Endometrium (tissue), 2 donors: ENCODE measurements around the gene NECTIN3.

ENCODE experiments used
- FAIRE-seq: peaks from 2 replicates; lab custom pipeline; 2012; peaks lifted over from hg19 to GRCh38; lab: Jason Lieb, UNC
- donor health status: control.
- donor health status: control.

The NECTIN3 gene, protein sequence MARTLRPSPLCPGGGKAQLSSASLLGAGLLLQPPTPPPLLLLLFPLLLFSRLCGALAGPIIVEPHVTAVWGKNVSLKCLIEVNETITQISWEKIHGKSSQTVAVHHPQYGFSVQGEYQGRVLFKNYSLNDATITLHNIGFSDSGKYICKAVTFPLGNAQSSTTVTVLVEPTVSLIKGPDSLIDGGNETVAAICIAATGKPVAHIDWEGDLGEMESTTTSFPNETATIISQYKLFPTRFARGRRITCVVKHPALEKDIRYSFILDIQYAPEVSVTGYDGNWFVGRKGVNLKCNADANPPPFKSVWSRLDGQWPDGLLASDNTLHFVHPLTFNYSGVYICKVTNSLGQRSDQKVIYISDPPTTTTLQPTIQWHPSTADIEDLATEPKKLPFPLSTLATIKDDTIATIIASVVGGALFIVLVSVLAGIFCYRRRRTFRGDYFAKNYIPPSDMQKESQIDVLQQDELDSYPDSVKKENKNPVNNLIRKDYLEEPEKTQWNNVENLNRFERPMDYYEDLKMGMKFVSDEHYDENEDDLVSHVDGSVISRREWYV

DNA sequence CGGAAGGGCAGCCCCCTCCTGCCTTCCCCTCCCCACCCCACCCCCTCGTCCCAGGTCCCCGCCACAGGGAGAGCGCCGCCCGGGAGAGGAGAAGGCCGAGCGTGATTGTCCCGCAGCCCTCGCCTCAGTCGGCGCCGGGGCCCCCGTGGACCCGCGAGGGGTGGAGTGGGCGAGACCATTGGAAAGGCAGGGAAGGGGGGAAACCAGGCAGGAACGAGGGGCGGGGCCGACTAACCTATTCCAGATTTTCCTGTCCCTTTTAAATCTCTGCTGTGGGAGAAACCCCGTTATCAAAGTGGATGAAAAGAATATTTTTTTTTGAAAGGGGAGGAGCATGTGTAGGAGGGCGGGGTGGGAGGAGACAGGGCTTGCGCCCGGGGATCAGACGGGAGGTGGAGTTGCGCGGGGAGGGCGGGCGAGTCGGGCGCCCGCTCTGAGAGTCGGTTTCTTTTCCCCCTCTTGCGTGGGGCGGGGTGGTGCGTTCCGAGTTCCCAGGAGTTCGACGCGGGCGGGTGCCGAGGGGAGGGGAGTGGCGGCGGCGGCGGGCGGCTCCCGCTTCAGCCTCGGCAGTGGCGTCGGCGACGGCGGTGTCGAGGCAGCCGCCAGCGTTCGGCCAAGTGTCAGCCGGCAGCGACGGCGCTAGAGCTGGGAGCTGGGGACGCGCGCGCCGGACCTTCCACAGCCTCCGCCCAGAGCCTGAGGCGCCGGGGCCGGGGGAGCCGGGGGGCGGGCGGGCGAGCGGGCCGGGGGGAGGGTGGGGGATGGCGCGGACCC, at the start of gene NECTIN3:
TSS of gene NECTIN3 (plus strand) at position 560 of the 774 bp plus-strand sequence. CDS start at position 762, 202 bp downstream.
- peak; percentile 77 for FAIRE-seq

DNA sequence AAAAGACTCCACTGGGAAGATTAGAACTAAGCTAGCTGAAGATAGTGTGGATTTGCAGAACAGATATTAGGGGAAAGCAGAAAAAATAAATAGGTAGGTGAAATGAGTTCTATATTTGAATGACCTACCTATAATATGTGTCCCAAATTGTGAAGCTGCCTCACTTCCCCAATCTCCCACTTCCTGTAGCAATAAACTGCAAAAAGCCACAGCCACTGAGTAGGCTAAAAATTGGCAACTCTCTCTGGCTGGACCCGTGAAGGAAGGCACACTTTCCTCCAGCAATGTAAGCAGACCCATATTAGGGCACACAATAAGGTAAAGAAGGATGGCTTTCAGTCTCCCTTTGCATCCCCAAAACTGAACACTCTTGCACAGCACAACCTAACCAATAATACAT, 43.7 kb upstream of the NECTIN3 start:
- no peak for FAIRE-seq

GRCh38 chr3:111031538-111031937, 40.1 kb upstream of the NECTIN3 start:
- no peak for FAIRE-seq

DNA sequence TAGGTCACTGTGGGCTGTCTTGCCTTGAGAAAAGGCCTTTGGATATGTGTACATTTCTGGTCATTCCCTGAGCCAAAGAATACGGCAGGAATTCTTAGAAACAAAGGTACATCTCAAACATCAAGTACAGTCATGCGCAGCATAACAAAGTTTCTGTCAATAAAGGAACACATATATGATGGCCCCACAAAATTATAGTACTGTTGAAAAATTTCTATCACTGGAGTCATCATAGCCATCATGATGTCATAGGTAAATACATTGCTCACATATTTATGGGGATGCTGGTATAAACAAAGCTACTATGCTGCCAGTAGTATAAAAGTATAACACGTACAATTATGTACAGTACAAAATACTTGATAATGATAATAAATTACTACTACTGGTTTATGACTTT, 38.9 kb upstream of the NECTIN3 start:
- FAIRE-seq: no peak

DNA sequence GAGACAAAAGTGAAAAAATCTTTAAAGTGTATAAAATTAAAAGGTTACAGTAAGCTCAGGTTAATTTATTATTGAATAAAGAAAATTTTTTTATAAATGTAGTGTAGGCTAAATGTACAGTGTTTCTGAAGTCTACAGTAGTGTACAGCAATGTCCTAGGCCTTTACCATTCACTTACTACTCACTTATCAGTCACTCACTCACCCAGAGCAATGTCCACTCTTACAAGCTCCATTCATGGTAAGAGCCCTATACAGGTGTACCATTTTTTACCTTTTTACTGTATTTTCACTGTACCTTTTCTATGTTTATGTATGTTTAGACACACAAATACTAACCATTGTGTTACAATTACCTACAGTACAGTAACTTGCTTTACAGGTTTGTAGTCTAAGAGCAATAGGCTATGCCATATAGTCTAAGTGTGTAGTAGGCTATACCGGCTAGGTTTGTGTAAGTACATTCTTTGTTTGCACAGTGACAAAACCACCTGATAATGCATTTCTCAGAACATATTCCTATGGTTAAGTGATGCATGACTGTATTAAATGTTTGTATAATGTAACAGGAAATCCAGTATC, 38.1 kb upstream of the NECTIN3 start:
- FAIRE-seq: no peak

GRCh38 chr3:111035316-111035715, 36.3 kb upstream of the NECTIN3 start:
- FAIRE-seq: no peak

DNA sequence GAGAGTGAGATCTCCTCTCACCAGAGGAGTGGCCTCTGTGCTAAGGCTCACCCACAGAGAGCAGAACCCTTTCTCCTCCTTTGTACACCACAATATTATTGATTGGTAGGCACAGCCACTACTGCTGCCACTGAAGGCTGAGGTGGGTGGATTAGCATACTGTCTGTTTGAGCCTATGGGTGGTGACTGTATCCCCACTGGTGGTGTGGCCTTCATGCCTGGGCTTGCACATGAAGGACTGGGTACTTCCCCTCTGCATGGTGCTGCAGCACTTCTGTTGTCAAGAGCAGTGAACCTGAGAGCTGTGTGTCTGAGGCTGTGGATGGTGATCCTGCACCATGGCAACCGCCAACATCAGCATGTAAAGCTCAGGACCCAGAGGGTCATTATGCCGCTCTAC, 35.7 kb upstream of the NECTIN3 start:
- no peak for FAIRE-seq

- FAIRE-seq: no peak
Observed at GRCh38 chr3:111040959-111041358, 30.7 kb upstream of the NECTIN3 start.

GRCh38 chr3:111045564-111045963, 26.1 kb upstream of the NECTIN3 start:
- FAIRE-seq: no peak

GRCh38 chr3:111047042-111047441, 24.6 kb upstream of the NECTIN3 start:
- FAIRE-seq: no peak

- no peak for FAIRE-seq
Observed at GRCh38 chr3:111047812-111048435, 23.7 kb upstream of the NECTIN3 start.

DNA sequence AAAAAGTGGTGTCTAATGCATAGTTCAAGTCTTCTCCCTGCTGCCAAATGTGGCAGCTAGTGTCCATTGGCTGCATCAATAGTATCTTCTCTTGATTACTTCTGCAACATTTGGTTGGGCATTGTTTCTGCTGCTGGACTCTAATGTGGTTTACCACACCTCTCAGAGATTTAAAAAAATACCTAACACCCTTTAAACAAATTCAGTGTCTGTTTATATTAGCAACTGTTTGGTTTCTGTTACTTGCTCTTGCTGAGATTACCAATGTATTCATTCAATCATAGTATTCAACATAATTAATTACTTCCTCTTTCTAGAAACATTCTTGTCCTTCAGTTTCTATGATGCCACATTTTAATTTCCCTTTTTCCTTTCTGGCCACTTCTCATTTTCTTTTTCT, 20.3 kb upstream of the NECTIN3 start:
- FAIRE-seq: no peak

DNA sequence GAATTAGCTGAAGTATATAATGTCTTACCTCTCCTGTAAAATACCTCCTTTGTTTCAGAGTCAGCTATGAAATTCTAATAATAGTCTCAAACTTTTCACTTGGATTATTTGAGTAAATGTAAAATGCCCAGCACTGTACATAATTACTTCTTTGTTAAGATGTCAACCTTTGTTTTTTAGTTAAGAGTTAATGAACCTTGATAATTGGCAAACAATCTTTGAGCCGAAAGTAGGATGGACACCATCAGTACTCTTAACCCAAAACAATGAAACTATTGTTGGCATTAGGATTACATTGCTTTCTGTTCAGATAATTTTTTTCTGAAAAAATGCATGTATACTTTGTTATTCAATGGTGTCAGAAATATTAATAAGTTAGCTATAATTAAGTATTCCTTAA, 3.0 kb upstream of the NECTIN3 start:
- peak; percentile 21 for FAIRE-seq

DNA sequence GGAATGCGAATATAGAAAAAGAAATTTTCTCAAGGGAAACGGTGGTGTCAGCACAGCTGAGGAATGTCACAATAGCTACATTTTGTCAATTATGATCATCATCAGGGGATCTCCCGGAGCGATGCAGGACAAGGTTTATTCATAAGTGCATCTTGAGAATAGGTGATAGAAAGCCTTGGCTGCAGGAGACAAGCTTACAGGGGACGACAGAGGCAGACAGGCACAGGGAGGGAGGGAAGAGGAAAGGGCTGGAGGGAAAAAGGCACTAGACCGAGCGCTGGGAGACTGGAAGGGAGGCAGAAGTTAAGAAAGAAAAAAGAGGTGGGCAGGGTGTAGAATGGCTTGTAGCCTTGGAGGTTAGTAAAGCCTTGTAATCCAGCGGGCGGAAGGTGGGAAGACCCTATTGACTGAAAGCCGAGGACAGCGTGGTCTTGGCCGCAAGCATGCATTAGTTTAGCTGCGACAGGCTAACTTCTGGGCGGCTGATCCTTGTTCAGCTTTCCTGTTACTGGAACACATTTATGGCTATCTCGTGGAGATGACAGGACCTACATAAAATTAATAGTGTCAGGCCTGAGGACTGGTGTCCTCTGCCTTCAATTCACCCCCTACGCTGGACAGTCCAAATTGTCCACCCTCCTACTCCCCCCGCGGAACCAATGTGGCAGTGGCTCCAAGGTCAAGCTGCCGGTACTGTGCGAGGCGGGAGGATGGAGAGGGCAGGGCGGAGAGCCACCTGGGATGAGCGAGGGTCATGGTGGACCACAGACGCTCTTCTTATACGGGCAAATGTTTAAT, 1.4 kb upstream of the NECTIN3 start:
- FAIRE-seq: no peak

- FAIRE-seq: no peak
Observed at GRCh38 chr3:111070772-111071256, 802 bp upstream of the NECTIN3 start.

GRCh38 chr3:111072031-111072921, 660 bp downstream of the NECTIN3 start:
- no peak for FAIRE-seq

DNA sequence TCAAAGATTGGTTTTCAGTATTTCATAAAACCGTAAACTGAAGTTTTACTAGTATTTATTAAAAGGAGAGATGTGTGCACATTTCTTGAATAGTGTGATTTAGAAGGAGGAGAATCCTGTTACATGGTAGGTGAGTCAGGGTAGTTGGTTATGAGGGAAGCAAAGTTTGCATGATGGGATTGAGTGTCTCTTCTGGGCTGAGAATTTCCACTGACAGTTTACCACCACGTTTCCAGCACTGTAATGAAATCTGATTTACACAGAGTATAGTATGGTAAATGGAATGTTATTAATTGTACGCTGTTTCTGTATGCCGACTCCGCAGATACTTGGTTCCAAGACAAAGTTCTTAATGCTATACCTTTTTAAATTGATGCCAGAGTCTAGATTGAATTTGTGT, 1.6 kb downstream of the NECTIN3 start:
- no peak for FAIRE-seq

GRCh38 chr3:111076732-111077131, 5.1 kb downstream of the NECTIN3 start:
- no peak for FAIRE-seq

GRCh38 chr3:111077369-111077768, 5.8 kb downstream of the NECTIN3 start:
- FAIRE-seq: no peak

- peak; percentile 86 for FAIRE-seq
Observed at GRCh38 chr3:111080413-111080812, 8.8 kb downstream of the NECTIN3 start.
